ENCODE measurements around the gene PM20D1. TPM values are rescaled to one million over a fixed set of nuclear protein-coding genes. Genes with fewer than 3 reads are reported as not detected.
A peak's percentile ranks its signal among the peaks of the same experiment; 100 is the strongest.
"Not testable (repeated sequence)": the region's sequence is repeated elsewhere in the genome, so short reads cannot be mapped to it uniquely, and the experiment has no call there.

Gene PM20D1
- total RNA-seq (10 to 100 TPM in 1 of 5 donors, 1 to 10 TPM in 3, not detected in 1; 1.2 to 12.3 (median 3.1) TPM), polyA plus RNA-seq (1 to 10 TPM in 1 of 3 donors, under 1 TPM in 1, not detected in 1; 0.45 to 3.6 TPM)
- long read RNA-seq, donor 1, result 0 reads
- long read RNA-seq, donor 2, result 0 reads
- long read RNA-seq, donor 3, partial matches to known transcripts, result 0 of 4 reads
- long read RNA-seq, donor 3, other reads (novel, unspliced or antisense), result 0 of 4 reads
- long read RNA-seq, donor 4, result 0 reads
- long read RNA-seq, donor 5, partial matches to known transcripts, result 0 of 1 reads
- long read RNA-seq, donor 5, other reads (novel, unspliced or antisense), result 0 of 1 reads
- long read RNA-seq, donor 6, result 0 reads
- long read RNA-seq, donor 7, result 0 reads
- long read RNA-seq, donor 8, result 0 reads
- long read RNA-seq, donor 9, result 0 reads
- long read RNA-seq, donor 10, result 0 reads

GRCh38 chr1:205849619-205850355, at the start of gene PM20D1:
TSS of gene PM20D1 (minus strand) at chr1:205850132. CDS start at chr1:205850072, 60 bp downstream.
- no peaks in the 10 kb centered on the region for H3K27me3 ChIP-seq
- no peak for TF ChIP-seq CTCF (IDR thresholded peaks at IDR 0.05)
- TF ChIP-seq EP300 (IDR thresholded peaks at IDR 0.05), result no peak
- TF ChIP-seq POLR2AphosphoS5 (IDR thresholded peaks at IDR 0.05), result peak; percentile 32 to 57 (median 50)
- no peak for TF ChIP-seq POLR2A (IDR thresholded peaks at IDR 0.05)
- no peaks in the 10 kb centered on the region for H3K36me3 ChIP-seq
- peak; percentile 67 to 91 for DNase-seq
- H3K4me3 ChIP-seq, result peak within 1 kb of the TSS; percentile 31 to 45 (median 36)
- H3K4me1 ChIP-seq, result peaks cover 0 to 24% (median 14%) of the 10 kb centered on the region in 4 donors
- intact Hi-C loops (cut with DNase I; ENCODE audit: low total_unique reads), result no loop called here
- H3K9me3 ChIP-seq, result no peaks in the 10 kb centered on the region
- 33 to 86% (median 63%) methylated on average over 35 to 39 of the region's 39 CpGs for WGBS, 5 donors
- H3K27ac ChIP-seq, result peak within 1 kb of the TSS in 3 of 5 donors; percentile 1 to 66 (median 19)

GRCh38 chr1:205896351-205896750, 46.4 kb upstream of the PM20D1 start:
- H3K4me3 ChIP-seq, result no peak overlapping the region
- H3K9me3 ChIP-seq, result peaks cover 0 to 19% (median 2%) of the 10 kb centered on the region in 4 donors
- TF ChIP-seq POLR2AphosphoS5 (IDR thresholded peaks at IDR 0.05), result no peak
- TF ChIP-seq EP300 (IDR thresholded peaks at IDR 0.05), result no peak
- no peak for TF ChIP-seq CTCF (IDR thresholded peaks at IDR 0.05)
- no peak for TF ChIP-seq POLR2A (IDR thresholded peaks at IDR 0.05)
- 77 to 100% (median 88%) methylated on average over 1 of the region's 1 CpG for WGBS, 5 donors
- peaks cover 0 to 9% (median 0%) of the 10 kb centered on the region in 4 donors for H3K36me3 ChIP-seq
- DNase-seq, result no peak
- H3K4me1 ChIP-seq, result peaks cover 0 to 4% (median 0%) of the 10 kb centered on the region in 4 donors
- intact Hi-C loops (cut with DNase I; ENCODE audit: low total_unique reads), result no loop called here
- no peaks in the 10 kb centered on the region for H3K27me3 ChIP-seq
- H3K27ac ChIP-seq, result no peak overlapping the region

- H3K36me3 ChIP-seq; H3K27ac ChIP-seq; DNase-seq; intact Hi-C loops (cut with DNase I; ENCODE audit: low total_unique reads); H3K27me3 ChIP-seq; H3K4me1 ChIP-seq; H3K4me3 ChIP-seq: not testable (repeated sequence)
- H3K9me3 ChIP-seq, result peaks cover 0 to 19% (median 2%) of the 10 kb centered on the region in 4 donors
- 62 to 90% (median 74%) methylated on average over 3 of the region's 3 CpGs for WGBS, 5 donors
Measured at GRCh38 chr1:205894119-205894518, 44.2 kb upstream of the PM20D1 start.

- H3K27ac ChIP-seq; DNase-seq; H3K4me1 ChIP-seq; H3K27me3 ChIP-seq; intact Hi-C loops (cut with DNase I; ENCODE audit: low total_unique reads); H3K36me3 ChIP-seq; H3K4me3 ChIP-seq: not testable (repeated sequence)
- WGBS, 5 donors, result 13 to 41% (median 18%) methylated on average over 2 of the region's 2 CpGs
- H3K9me3 ChIP-seq, result peaks cover 0 to 12% (median 2%) of the 10 kb centered on the region in 4 donors
Measured at GRCh38 chr1:205892175-205892574, 42.2 kb upstream of the PM20D1 start.

GRCh38 chr1:205891481-205891880, 41.5 kb upstream of the PM20D1 start:
- intact Hi-C loops (cut with DNase I; ENCODE audit: low total_unique reads); H3K27me3 ChIP-seq; DNase-seq; H3K4me1 ChIP-seq; H3K27ac ChIP-seq; H3K36me3 ChIP-seq; H3K4me3 ChIP-seq: not testable (repeated sequence)
- peaks cover 0 to 16% (median 2%) of the 10 kb centered on the region in 4 donors for H3K9me3 ChIP-seq
- WGBS, 5 donors, result 47 to 81% (median 70%) methylated on average over 2 of the region's 2 CpGs

GRCh38 chr1:205890631-205891030, 40.7 kb upstream of the PM20D1 start:
- H3K4me3 ChIP-seq; H3K27me3 ChIP-seq; H3K4me1 ChIP-seq; DNase-seq; H3K27ac ChIP-seq; intact Hi-C loops (cut with DNase I; ENCODE audit: low total_unique reads); H3K36me3 ChIP-seq: not testable (repeated sequence)
- WGBS, 5 donors, result 75 to 93% (median 77%) methylated on average over 3 of the region's 3 CpGs
- H3K9me3 ChIP-seq, result peaks cover 0 to 12% (median 0%) of the 10 kb centered on the region in 4 donors

GRCh38 chr1:205889706-205890105, 39.8 kb upstream of the PM20D1 start:
- intact Hi-C loops (cut with DNase I; ENCODE audit: low total_unique reads); H3K27me3 ChIP-seq; H3K9me3 ChIP-seq; H3K4me3 ChIP-seq; H3K27ac ChIP-seq; H3K36me3 ChIP-seq; H3K4me1 ChIP-seq; DNase-seq: not testable (repeated sequence)
- 62 to 81% (median 68%) methylated on average over 3 of the region's 3 CpGs for WGBS, 5 donors

GRCh38 chr1:205889006-205889405, 39.1 kb upstream of the PM20D1 start:
- H3K27me3 ChIP-seq; DNase-seq; H3K36me3 ChIP-seq; H3K9me3 ChIP-seq; H3K27ac ChIP-seq; intact Hi-C loops (cut with DNase I; ENCODE audit: low total_unique reads); H3K4me3 ChIP-seq; H3K4me1 ChIP-seq: not testable (repeated sequence)
- 72 to 81% (median 76%) methylated on average over 4 of the region's 4 CpGs for WGBS, 5 donors
